GM19193 (cell line): Measurements from ENCODE around the gene MTX1.

Experiments used
- POLR2A ChIP-seq: IDR thresholded peaks from 4 replicates; pipeline ENCODE4 v1.6.1; 2011; ENCODE audit not compliant: insufficient read depth, insufficient read length; ENCODE audit errors: extremely low read depth

Gene MTX1

GRCh38 chr1:155263067-155263466, 54.6 kb downstream of the MTX1 start:
- TF ChIP-seq POLR2A: no peak
